Heart right ventricle (tissue), 16 donors: ENCODE results near the gene PGF. TPM values are rescaled to one million over a fixed set of nuclear protein-coding genes. Genes with fewer than 3 reads are reported as not detected.
A peak's percentile ranks its signal among the peaks of the same experiment; 100 is the strongest.
"Not testable (repeated sequence)": the region's sequence is repeated elsewhere in the genome, so short reads cannot be mapped to it uniquely, and the experiment has no call there.

Source experiments
- ATAC-seq, 8 donors: fragments of 200-7000 bp; cut with Tn5 transposase; one replicate each; pipeline ENCODE4 v1.9.1; 2020; ENCODE audit warnings: mild to moderate bottlenecking in 8 of 8, moderate library complexity in 8 of 8, moderate number of reproducible peaks in 1 of 8
- DNase-seq, 2 donors: peaks; one replicate each; pipeline ENCODE4 v3.0.0-alpha.2; 2020
- H3K27ac ChIP-seq, 10 donors: fragments of 200-600 bp; sonication (generic) in 2 of 10; one replicate each; pipeline versions ENCODE4 v1.5.0 to v1.8.0; 2020 to 2022; ENCODE audit warnings: mild to moderate bottlenecking in 3 of 10
- H3K27me3 ChIP-seq, 7 donors: fragments of 200-600 bp; one replicate each; pipeline ENCODE4 v1.8.0; 2021 to 2022; ENCODE audit warnings: mild to moderate bottlenecking in 2 of 7
- H3K36me3 ChIP-seq, 9 donors: fragments of 200-600 bp; sonication (generic) in 1 of 9; one replicate each; pipeline versions ENCODE4 v1.5.0 to v1.8.0; 2020 to 2022; ENCODE audit warnings: mild to moderate bottlenecking in 2 of 9
- H3K4me1 ChIP-seq, 9 donors: fragments of 200-600 bp; sonication (generic) in 1 of 9; one replicate each; pipeline versions ENCODE4 v1.5.0 to v1.8.0; 2020 to 2022; ENCODE audit warnings: mild to moderate bottlenecking in 4 of 9
- H3K4me3 ChIP-seq, 10 donors: fragments of 200-600 bp; sonication (generic) in 2 of 10; one replicate each; pipeline versions ENCODE4 v1.5.0 to v1.8.0; 2020 to 2022; ENCODE audit warnings: mild to moderate bottlenecking in 7 of 10, moderate library complexity in 2 of 10
- H3K9me3 ChIP-seq, 11 donors: fragments of 200-600 bp in 10 of 11; sonication (generic) in 2 of 11; one replicate each; pipeline versions ENCODE4 v1.5.0 to v1.8.0; 2013 to 2022; ENCODE audit warnings: mild to moderate bottlenecking in 2 of 11, control low read depth in 1 of 11, moderate library complexity in 1 of 11
- CTCF ChIP-seq, 9 donors: fragments of 200-600 bp; sonication (generic) in 2 of 9; IDR thresholded peaks; one replicate each; pipeline versions ENCODE4 v1.5.0 to v1.8.0; 2021 to 2022; ENCODE audit warnings: antibody characterized with exemption in 9 of 9, mild to moderate bottlenecking in 5 of 9, moderate library complexity in 1 of 9
- WGBS, 2 donors: extraction: QIAGEN DNeasy Blood & Tissue Kit; methylation state at CpG; one replicate each; pipeline ENCODE4 v1.1.7; 2013; ENCODE audit warnings: inconsistent platforms in 1 of 2; 5-methylcytosine and 5-hydroxymethylcytosine counted together
- intact Hi-C, 10 donors: fragments of 100-400 bp; cut with DNase I; formaldehyde crosslinking; loops; one replicate each; pipeline versions ENCODE4 v1.11.1 to v1.14.2; 2022
- polyA plus RNA-seq, 2 donors: library from polyadenylated mRNA; stranded (reverse); fragments of 200-250 nt; gene quantifications; one replicate each; pipeline ENCODE4 v1.2.3, GENCODE V29; 2013
- total RNA-seq, 10 donors: library from RNA; stranded (reverse); fragmentation: NEBNext Ultra II Directional in 3 of 10; extraction: Animal tissue kit (Norgen Biotek cat#: 25700) in 3 of 10; gene quantifications; one replicate each; pipeline versions ENCODE4 v1.2.1 to v1.2.4, GENCODE V29; 2021 to 2023
- donor health status: Arrhythmogenic right ventricular cardiomyopathy.
- donor health status: ischemic (EF 13 %, LVEDD 7.1; RV severe dilation, severe dysfunction).
- donor health status: healthy with polysubstance abuse.
- donor health status: DM: no; HTN: yes; CAD: no.
- donor health status: DM: no; HTN: no; CAD: no.
- donor health status: ischemic (EF 25% LVEDD 6.9; RV normal size, moderate dysfunction).
- donor health status: ischemic (EF 25% LVEDD 5.7; RV mildly dilated, moderate dysfunction).
- donor health status: healthy.
- donor health status: DM: yes; HTN: yes; CAD: no.
- donor health status: Ischemic cardiomyopathy.
- donor health status: ischemic (EF 35%, LVEDD 5.7; RV mildly dilated, moderate dysfunction).
- donor health status: nonischemic (EF 11% LVEDD 7.7; RV severe dilation, severe dysfunction).
- donor health status: DM: yes; HTN: yes; CAD: no.
- donor health status: PGD.
- donor health status: ischemic (EF 29% LVEDD 5.4; RV normal size, mild dysfunction).
- donor health status: nonischemic (EF 23%, LVEDD 6.1; RV moderate dilation, normal function).

PGF gene
- total and polyA plus RNA-seq, 12 donors, result 2.1 to 22.5 (median 6.3) TPM

- DNase-seq (no peak), ATAC-seq (peak in 1 of 8 donors; percentile 1)
- Histone ChIP-seq H3K4me1 (peaks cover 0 to 31% (median 21%) of the 10 kb centered on the region in 9 donors), H3K27ac (peak overlapping the region; percentile 59 to 94 (median 90)), H3K36me3 (peaks cover 0 to 31% (median 14%) of the 10 kb centered on the region in 9 donors), H3K9me3 (peaks cover 0 to 7% (median 0%) of the 10 kb centered on the region in 11 donors), H3K4me3 (peak overlapping the region; percentile 73 to 95 (median 86)), H3K27me3 (no peaks in the 10 kb centered on the region)
- intact Hi-C loops, result loop anchor here in 9 of 10 donors (5.0 to 10.0 kb wide), 9 partner anchors 35 to 73 kb away; partner anchors contain the start of genes ZC2HC1C (in 3 of the 9), PGF (in 2 of the 9), ACYP1 (in 1 of the 9) and MLH3 (in 1 of the 9)
- TF ChIP-seq CTCF (IDR thresholded peaks at IDR 0.05), result no peak
- 98% methylated on average over 1 of the region's 1 CpG for WGBS, 2 donors
Observed at GRCh38 chr14:75001899-75002298, 46.5 kb upstream of the PGF start.

- DNase-seq (no peak), ATAC-seq (no peak)
- Histone ChIP-seq H3K4me3 (no peak overlapping the region), H3K9me3 (peaks cover 0 to 13% (median 0%) of the 10 kb centered on the region in 11 donors), H3K4me1 (peaks cover 0 to 31% (median 21%) of the 10 kb centered on the region in 9 donors), H3K27ac (no peak overlapping the region), H3K36me3 (peaks cover 0 to 25% (median 9%) of the 10 kb centered on the region in 9 donors), H3K27me3 (no peaks in the 10 kb centered on the region)
- intact Hi-C loops, result loop anchor here in 9 of 10 donors (5.0 to 10.0 kb wide), 9 partner anchors 34 to 74 kb away; partner anchors contain the start of genes ZC2HC1C (in 3 of the 9), PGF (in 2 of the 9), ACYP1 (in 1 of the 9) and MLH3 (in 1 of the 9)
- TF ChIP-seq CTCF (IDR thresholded peaks at IDR 0.05), result no peak
- 92 to 99% methylated on average over 2 of the region's 2 CpGs for WGBS, 2 donors
Observed at GRCh38 chr14:75001261-75001660, 45.9 kb upstream of the PGF start.

- H3K9me3 ChIP-seq, result peaks cover 0 to 12% (median 0%) of the 10 kb centered on the region in 11 donors
- ATAC-seq, H3K36me3 ChIP-seq, H3K27me3 ChIP-seq, intact Hi-C loops, DNase-seq, H3K4me3 ChIP-seq, H3K27ac ChIP-seq, H3K4me1 ChIP-seq: not testable (repeated sequence)
- 88 to 91% methylated on average over 4 to 5 of the region's 7 CpGs for WGBS, 2 donors
Observed at GRCh38 chr14:74995781-74996180, 40.4 kb upstream of the PGF start.

- 93 to 96% methylated on average over 26 to 28 of the region's 28 CpGs for WGBS, 2 donors
- DNase-seq, ATAC-seq, H3K36me3 ChIP-seq, intact Hi-C loops, H3K4me3 ChIP-seq, H3K27me3 ChIP-seq, H3K4me1 ChIP-seq, H3K27ac ChIP-seq: not testable (repeated sequence)
- peaks cover 0 to 12% (median 0%) of the 10 kb centered on the region in 11 donors for H3K9me3 ChIP-seq
Observed at GRCh38 chr14:74994182-74994581, 38.8 kb upstream of the PGF start.

- Histone ChIP-seq H3K27ac (no peak overlapping the region), H3K27me3 (no peaks in the 10 kb centered on the region), H3K36me3 (no peaks in the 10 kb centered on the region), H3K4me1 (peaks cover 0 to 25% (median 0%) of the 10 kb centered on the region in 9 donors), H3K9me3 (no peaks in the 10 kb centered on the region), H3K4me3 (no peak overlapping the region)
- DNase-seq (no peak), ATAC-seq (no peak)
- 87 to 89% methylated on average over 1 of the region's 1 CpG for WGBS, 2 donors
- TF ChIP-seq CTCF (IDR thresholded peaks at IDR 0.05), result no peak
- intact Hi-C loops, result no loop called here
Observed at GRCh38 chr14:74988993-74989392, 33.6 kb upstream of the PGF start.
